HEK293T (cell line): ENCODE measurements around the gene STEAP4.

ENCODE experiments used
- PKNOX1 ChIP-seq: fragments of 450-650 bp; IDR thresholded peaks from 2 replicates; pipeline ENCODE4 v1.6.1; 2016
- TARDBP ChIP-seq: fragments of 450-650 bp; IDR thresholded peaks from 2 replicates; pipeline ENCODE4 v1.6.1; 2016

GRCh38 chr7:88347090-88347489 is 40.4 kb upstream of the STEAP4 start:
- TF ChIP-seq PKNOX1 (no peak), TARDBP (no peak)
